Brain microvascular endothelial cell (primary cell): Measurements from ENCODE around the gene RHNO1.

Experiments used
- DNase-seq: peaks from one replicate; pipeline ENCODE4 v3.0.0-alpha.2; 2020
- H3K27ac ChIP-seq: fragments of 250-450 bp; sonication (Bioruptor Pico); 2 replicates; pipeline ENCODE4 v1.5.1; 2020; ENCODE audit warnings: mild to moderate bottlenecking, moderate library complexity
- H3K27me3 ChIP-seq: fragments of 250-450 bp; sonication (Bioruptor Pico); replicated peaks from 2 replicates; pipeline ENCODE4 v1.5.1; 2020; ENCODE audit warnings: mild to moderate bottlenecking
- H3K36me3 ChIP-seq: fragments of 250-450 bp; sonication (Bioruptor Pico); replicated peaks from 2 replicates; pipeline ENCODE4 v1.5.1; 2020; ENCODE audit warnings: mild to moderate bottlenecking
- H3K4me3 ChIP-seq: 2 replicates; pipeline ENCODE4 v1.5.1; 2011; ENCODE audit warnings: low read depth, mild to moderate bottlenecking, control low read depth, low read length, moderate library complexity
- in situ Hi-C: cut with HindIII; loops from 2 replicates; pipeline ENCODE4 v1.10.0; 2017; ENCODE audit warnings: low sequenced_read_pairs, low pct_ligation_motif_present
- TF ChIP-seq, protein P1 (sequence below): IDR thresholded peaks from 2 replicates; pipeline ENCODE4 v1.5.1; 2011; ENCODE audit warnings: low read depth, mild to moderate bottlenecking, moderate library complexity, low read length, control low read depth, inconsistent platforms; ENCODE audit errors: missing control alignments

Gene RHNO1

DNA sequence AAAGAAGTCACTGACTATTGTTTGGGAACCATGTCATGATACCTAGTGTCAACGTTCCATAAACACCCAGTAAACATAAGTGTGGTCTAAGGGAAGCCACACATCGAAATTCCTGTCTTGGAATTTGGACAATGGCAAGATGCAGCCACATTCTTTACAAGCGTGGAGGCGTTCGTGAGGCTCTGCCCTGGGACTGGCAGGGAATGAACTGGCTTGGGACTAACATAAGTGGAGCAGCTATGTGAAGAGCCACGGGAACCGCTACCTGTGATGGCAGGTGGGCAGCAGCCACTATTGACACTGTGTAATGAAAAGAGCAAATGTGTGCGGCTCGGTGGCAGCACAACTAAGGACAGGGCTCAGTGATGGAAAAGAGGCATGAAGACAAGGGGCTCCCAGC lies 32.2 kb upstream of the RHNO1 start:
- DNase-seq = peak; percentile 54
- TF ChIP-seq, protein P1, sequence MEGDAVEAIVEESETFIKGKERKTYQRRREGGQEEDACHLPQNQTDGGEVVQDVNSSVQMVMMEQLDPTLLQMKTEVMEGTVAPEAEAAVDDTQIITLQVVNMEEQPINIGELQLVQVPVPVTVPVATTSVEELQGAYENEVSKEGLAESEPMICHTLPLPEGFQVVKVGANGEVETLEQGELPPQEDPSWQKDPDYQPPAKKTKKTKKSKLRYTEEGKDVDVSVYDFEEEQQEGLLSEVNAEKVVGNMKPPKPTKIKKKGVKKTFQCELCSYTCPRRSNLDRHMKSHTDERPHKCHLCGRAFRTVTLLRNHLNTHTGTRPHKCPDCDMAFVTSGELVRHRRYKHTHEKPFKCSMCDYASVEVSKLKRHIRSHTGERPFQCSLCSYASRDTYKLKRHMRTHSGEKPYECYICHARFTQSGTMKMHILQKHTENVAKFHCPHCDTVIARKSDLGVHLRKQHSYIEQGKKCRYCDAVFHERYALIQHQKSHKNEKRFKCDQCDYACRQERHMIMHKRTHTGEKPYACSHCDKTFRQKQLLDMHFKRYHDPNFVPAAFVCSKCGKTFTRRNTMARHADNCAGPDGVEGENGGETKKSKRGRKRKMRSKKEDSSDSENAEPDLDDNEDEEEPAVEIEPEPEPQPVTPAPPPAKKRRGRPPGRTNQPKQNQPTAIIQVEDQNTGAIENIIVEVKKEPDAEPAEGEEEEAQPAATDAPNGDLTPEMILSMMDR = no peak
- Histone ChIP-seq H3K27ac (peak overlapping the region; percentile 85), H3K36me3 (no peaks in the 10 kb centered on the region), H3K4me3 (no peak overlapping the region), H3K27me3 (no peaks in the 10 kb centered on the region)
- in situ Hi-C loops = no loop called here

DNA sequence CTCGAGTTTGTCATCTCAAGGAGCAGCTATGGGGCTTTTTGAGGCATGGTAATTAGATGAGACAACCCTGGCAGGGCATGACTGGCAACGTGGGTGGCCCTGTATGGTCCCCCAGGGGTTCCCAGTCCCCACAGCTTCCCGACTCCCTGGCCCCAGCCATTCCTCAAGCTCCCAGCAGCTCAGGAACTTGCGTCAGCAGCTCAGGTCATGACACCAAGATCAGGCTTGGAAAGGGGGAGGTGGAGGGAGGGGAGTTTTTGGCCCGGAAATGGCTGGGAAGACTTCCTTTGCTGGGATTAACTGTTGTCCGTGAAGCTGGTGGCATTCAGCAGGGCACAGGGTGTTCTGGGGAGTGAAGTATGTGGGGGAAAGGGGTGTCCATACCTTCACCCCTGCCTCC lies 31.7 kb upstream of the RHNO1 start:
- TF ChIP-seq, protein P1 = no peak
- peak overlapping the region; percentile 85 for H3K27ac ChIP-seq
- no peaks in the 10 kb centered on the region for H3K36me3 ChIP-seq
- peak; percentile 86 for DNase-seq
- in situ Hi-C loops = no loop called here
- H3K27me3 ChIP-seq = no peaks in the 10 kb centered on the region
- H3K4me3 ChIP-seq = peak overlapping the region; percentile 17

DNA sequence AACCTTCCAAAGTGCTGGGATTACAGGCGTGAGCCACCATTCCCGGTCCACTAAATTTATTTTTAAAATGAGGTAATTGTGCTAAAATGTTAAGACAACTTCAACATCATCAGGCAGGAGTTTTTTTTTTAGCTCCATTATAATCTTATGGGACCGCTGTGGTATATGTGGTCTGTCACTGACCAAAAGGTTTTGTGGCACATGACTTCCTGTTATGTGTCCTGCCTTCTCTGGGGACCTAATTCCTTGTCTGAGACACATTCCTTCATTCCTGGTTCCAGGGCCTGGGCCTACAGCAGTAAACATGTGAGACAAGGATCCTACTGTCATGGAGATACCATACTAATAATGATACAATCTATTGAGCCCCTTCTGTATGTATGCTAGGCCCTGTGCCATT lies 25.1 kb upstream of the RHNO1 start:
- DNase-seq = no peak
- Histone ChIP-seq H3K36me3 (no peaks in the 10 kb centered on the region), H3K27me3 (no peaks in the 10 kb centered on the region), H3K27ac (no peak overlapping the region), H3K4me3 (no peak overlapping the region)
- in situ Hi-C loops = no loop called here
- TF ChIP-seq, protein P1 = no peak

DNA sequence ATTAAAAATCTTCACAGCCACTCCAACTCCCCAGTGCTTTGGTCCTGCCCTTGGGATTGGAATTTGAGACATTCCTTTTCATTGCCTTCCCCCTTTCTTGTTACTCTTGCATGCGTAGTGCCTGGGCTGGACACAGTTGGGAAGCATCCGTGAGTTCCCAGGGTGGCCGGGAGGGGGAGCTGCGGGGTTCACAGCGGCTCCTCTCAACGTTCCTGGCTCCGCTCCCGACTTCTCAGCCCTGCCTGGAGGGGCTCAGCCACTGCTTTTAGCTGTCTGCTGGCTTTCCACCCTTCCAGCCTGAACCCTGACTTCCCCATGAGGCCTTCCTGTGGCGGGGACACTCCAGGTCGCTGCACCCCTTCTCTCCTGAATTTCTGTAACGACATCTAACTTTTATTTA lies 23.4 kb upstream of the RHNO1 start:
- DNase-seq = peak; percentile 85
- in situ Hi-C loops = no loop called here
- TF ChIP-seq, protein P1 = peak; percentile 98
- H3K36me3 ChIP-seq = no peaks in the 10 kb centered on the region
- no peak overlapping the region for H3K4me3 ChIP-seq
- H3K27me3 ChIP-seq = no peaks in the 10 kb centered on the region
- no peak overlapping the region for H3K27ac ChIP-seq

DNA sequence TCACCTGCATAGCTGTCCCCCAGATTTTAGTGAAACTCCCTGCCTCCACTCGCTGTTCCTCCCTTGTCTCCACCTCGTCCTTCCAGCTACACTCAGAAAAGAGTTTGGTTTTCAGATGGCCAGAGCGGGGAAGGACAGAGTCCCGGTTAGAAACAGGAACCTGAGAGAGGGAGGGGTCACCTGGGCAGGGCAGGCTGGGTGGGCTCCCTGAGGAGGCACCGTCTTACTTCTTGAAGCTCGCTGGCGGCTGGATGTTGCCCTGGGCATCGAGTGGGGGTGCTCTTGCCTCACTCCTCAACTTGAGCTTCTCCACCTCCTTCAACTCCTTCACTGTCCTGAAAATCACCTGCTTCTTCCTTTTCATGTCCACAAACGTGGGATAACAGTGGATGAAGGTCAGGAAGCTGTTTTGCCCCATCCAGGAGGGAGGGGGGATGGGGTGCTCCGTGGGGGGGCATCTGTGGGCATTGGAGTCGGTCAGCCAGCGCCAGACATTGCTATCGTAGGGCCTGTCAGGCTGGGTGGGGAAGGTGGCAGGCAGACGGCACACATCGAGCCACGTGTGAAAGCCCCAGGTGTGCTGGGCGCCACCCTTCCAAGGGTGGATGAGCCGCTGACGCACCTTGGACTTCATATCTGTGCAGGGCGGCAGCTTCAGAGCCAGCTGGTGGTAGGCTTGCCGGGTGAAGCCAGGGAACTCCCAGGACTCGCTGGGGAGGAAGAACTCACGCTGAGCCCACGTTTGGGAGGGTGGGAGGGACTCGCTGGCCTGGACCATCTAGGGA lies 22.2 kb upstream of the RHNO1 start:
- in situ Hi-C loops = no loop called here
- TF ChIP-seq, protein P1 = no peak
- Histone ChIP-seq H3K36me3 (no peaks in the 10 kb centered on the region), H3K4me3 (no peak overlapping the region), H3K27ac (no peak overlapping the region), H3K27me3 (no peaks in the 10 kb centered on the region)
- DNase-seq = no peak

DNA sequence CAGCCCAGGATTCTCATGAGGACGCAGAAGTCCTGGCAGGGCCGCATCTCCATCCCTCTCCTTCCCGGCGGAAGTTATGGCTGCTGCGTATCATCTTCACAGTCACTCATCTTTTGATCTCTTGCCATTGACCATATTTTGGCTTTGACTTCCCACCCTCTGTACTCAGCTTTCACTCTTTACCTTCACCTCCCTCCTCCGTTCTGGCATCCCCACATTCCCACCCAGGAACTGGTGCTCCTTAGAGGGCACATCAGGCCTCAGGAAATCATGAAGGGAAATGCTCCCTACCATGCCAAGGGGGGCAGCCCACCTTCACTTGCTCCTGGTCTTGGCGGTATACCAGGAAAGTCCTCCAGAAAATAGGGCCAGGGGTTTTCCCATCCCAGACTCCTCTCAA lies 21.5 kb upstream of the RHNO1 start:
- TF ChIP-seq, protein P1 = no peak
- no peak for DNase-seq
- no peaks in the 10 kb centered on the region for H3K36me3 ChIP-seq
- in situ Hi-C loops = no loop called here
- no peaks in the 10 kb centered on the region for H3K27me3 ChIP-seq
- no peak overlapping the region for H3K27ac ChIP-seq
- H3K4me3 ChIP-seq = no peak overlapping the region
